ENCODE results near the gene TMOD1. TPM values are rescaled to one million over a fixed set of nuclear protein-coding genes. Genes with fewer than 3 reads are reported as not detected.

The TMOD1 gene
- total RNA-seq, 1 experiment from 2014 or later = 2.2 TPM

DNA sequence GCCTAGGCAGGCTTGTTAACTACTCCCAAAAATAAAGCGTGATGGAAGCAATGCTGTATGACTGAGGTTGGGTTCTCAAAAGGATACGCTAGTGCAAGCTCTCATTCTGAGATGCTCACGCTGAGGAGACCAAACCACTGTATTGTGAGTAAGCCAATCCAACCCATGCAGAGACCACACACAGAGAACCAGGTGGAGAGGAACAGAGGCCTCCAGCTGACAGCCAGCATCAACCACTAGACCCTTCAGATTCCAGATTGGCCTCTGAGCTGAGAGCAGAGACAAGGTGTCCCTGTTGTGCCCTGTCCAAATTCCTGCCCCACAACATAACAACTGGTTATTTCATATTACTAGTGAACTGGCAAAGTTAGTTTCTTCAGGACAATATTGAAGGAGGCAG lies 127.2 kb downstream of the TMOD1 start:
- no peak for DNase-seq (ENCODE audit: extremely low read depth, low read depth)

- no peak for DNase-seq (ENCODE audit: extremely low read depth, low read depth)
Measured at GRCh38 chr9:97629156-97629555, 127.7 kb downstream of the TMOD1 start.

- DNase-seq (ENCODE audit: extremely low read depth, low read depth) = no peak
Measured at GRCh38 chr9:97630591-97630990, 129.1 kb downstream of the TMOD1 start.

GRCh38 chr9:97632248-97632984 lies 130.9 kb downstream of the TMOD1 start:
- no peak for DNase-seq (ENCODE audit: extremely low read depth, low read depth)

GRCh38 chr9:97632985-97633858 lies 131.8 kb downstream of the TMOD1 start, which contains the start of the genes NCBP1 and TSTD2:
NCBP1 (plus strand) TSS chr9:97633821; CDS start chr9:97633882, 61 bp downstream.
TSTD2 (minus strand) TSS chr9:97633368; CDS start chr9:97627562, 5,806 bp downstream.
- peak; percentile 99 for DNase-seq (ENCODE audit: extremely low read depth, low read depth)

GRCh38 chr9:97633859-97634490 lies 132.5 kb downstream of the TMOD1 start:
- DNase-seq (ENCODE audit: extremely low read depth, low read depth) = no peak

- DNase-seq (ENCODE audit: extremely low read depth, low read depth) = no peak
Measured at GRCh38 chr9:97635026-97635425, 133.6 kb downstream of the TMOD1 start.

DNA sequence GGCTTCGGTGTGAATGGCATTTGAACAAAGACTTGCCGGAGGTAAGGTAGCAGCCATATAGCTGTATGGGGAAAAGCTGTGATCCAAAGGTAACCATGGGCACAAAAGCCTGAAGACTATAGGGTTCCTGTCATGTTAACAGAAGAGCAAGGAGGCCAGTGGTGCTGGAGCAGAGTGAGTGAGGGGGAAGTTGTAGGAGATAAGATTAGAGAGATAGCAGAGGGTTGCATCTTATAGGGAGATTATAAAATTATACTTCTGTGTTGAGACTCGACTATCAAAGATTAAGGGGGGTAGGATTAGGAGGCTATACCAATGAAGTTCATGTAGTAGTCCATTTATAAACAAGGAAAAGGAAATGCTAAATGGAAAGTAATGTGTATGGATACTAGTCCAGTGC lies 135.4 kb downstream of the TMOD1 start:
- DNase-seq (ENCODE audit: extremely low read depth, low read depth) = no peak

- no peak for DNase-seq (ENCODE audit: extremely low read depth, low read depth)
Measured at GRCh38 chr9:97638666-97639065, 137.2 kb downstream of the TMOD1 start.

- DNase-seq (ENCODE audit: extremely low read depth, low read depth) = no peak
Measured at GRCh38 chr9:97640325-97640724, 138.9 kb downstream of the TMOD1 start.

DNA sequence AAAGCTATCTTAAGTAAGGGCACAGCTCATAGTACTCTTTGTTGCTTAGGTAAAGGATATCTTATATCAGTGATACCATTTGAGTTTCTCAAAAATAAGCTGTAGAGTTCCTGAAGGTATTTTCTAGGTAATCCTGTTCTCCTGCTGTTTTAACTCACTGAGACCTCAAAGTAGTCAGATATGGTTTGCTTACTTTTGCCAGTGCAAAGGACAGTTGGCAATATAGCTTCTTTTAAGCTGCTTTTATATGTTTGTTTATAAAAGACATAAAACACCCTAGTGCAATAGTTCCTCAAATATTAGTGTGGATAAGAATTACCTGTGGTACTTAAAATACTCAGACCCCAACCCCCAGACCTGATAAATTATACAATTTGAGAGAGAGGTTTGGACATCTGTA lies 144.3 kb downstream of the TMOD1 start:
- no peak for DNase-seq (ENCODE audit: extremely low read depth, low read depth)

- no peak for DNase-seq (ENCODE audit: extremely low read depth, low read depth)
Measured at GRCh38 chr9:97647996-97648395, 146.5 kb downstream of the TMOD1 start.

Other genes with a start within 250 kb of the TMOD1 start
- gene CCDC180, start 194.0 kb upstream of the TMOD1 start, total RNA-seq (2014; rRNA removed; shearing (Covaris generic)) = 0.32 and 1.9 TPM in 2 replicates
- gene TDRD7, start 89.6 kb upstream of the TMOD1 start, total RNA-seq (2014; rRNA removed; shearing (Covaris generic)) = 7.5 and 8.4 TPM in 2 replicates
- 24.2 and 25.0 TPM in 2 replicates for gene TSTD2, start 131.7 kb downstream of the TMOD1 start, total RNA-seq (2014; rRNA removed; shearing (Covaris generic))
- gene NCBP1, start 132.2 kb downstream of the TMOD1 start, total RNA-seq (2014; rRNA removed; shearing (Covaris generic)) = 26.4 and 33.3 TPM in 2 replicates
- 10.4 and 12.4 TPM in 2 replicates for gene XPA, start 195.7 kb downstream of the TMOD1 start, total RNA-seq (2014; rRNA removed; shearing (Covaris generic))